Activated T-cell treated with anti-CD3 and anti-CD28 coated beads, Interleukin-2, amount 50 U/mL, for 4 hours (primary cell): ENCODE results near the gene OR52A1. TPM values are rescaled to one million over a fixed set of nuclear protein-coding genes. Genes with fewer than 3 reads are reported as not detected.
"Not testable (repeated sequence)": the region's sequence is repeated elsewhere in the genome, so short reads cannot be mapped to it uniquely, and the experiment has no call there.

Experiments used
- ATAC-seq, 2 donors: fragments of 200-7000 bp; cut with Tn5 transposase; one replicate each; pipeline ENCODE4 v1.10.0; 2021
- DNase-seq: peaks from one replicate; pipeline ENCODE4 v3.0.0-alpha.2; 2020
- H3K27me3 Mint-ChIP-seq: one replicate; pipeline ENCODE4 v1.8.0; 2021; ENCODE audit warnings: low read depth, mixed read lengths
- H3K36me3 Mint-ChIP-seq: one replicate; pipeline ENCODE4 v1.8.0; 2022; ENCODE audit warnings: mixed read lengths; ENCODE audit not compliant: insufficient read depth
- H3K4me1 Mint-ChIP-seq: one replicate; pipeline ENCODE4 v1.8.0; 2021; ENCODE audit warnings: low read depth, mixed read lengths
- H3K4me3 Mint-ChIP-seq: one replicate; pipeline ENCODE4 v1.8.0; 2021; ENCODE audit warnings: mild to moderate bottlenecking, moderate library complexity, mixed read lengths
- H3K9me3 Mint-ChIP-seq: one replicate; pipeline ENCODE4 v1.8.0; 2021; ENCODE audit warnings: mixed read lengths
- total RNA-seq, 3 donors: library from RNA; stranded (reverse); gene quantifications; one replicate each; pipeline ENCODE4 v1.2.1, GENCODE V29; 2021

OR52A1 gene
- total RNA-seq, result not detected

- ATAC-seq (no peak), DNase-seq (no peak)
- no peaks in the 10 kb centered on the region for H3K36me3 Mint-ChIP-seq
- H3K27me3 Mint-ChIP-seq, result no peaks in the 10 kb centered on the region
- no peak within 1 kb of the TSS for H3K4me3 Mint-ChIP-seq
- no peaks in the 10 kb centered on the region for H3K9me3 Mint-ChIP-seq
- no peaks in the 10 kb centered on the region for H3K4me1 Mint-ChIP-seq
These were observed at the start of gene OR52A1 for GRCh38 chr11:5154657-5155056. Gene OR52A1 (minus strand): TSS chr11:5154757. CDS start chr11:5152369, 2,388 bp downstream.

GRCh38 chr11:5203366-5203765 lies 48.8 kb upstream of the OR52A1 start:
- ATAC-seq, result no peak
- H3K4me1 Mint-ChIP-seq, result no peaks in the 10 kb centered on the region
- H3K4me3 Mint-ChIP-seq, result no peak overlapping the region
- H3K27me3 Mint-ChIP-seq, result peaks cover 2% of the 10 kb centered on the region
- no peak for DNase-seq
- no peaks in the 10 kb centered on the region for H3K36me3 Mint-ChIP-seq
- no peaks in the 10 kb centered on the region for H3K9me3 Mint-ChIP-seq

GRCh38 chr11:5200582-5200981 lies 46.0 kb upstream of the OR52A1 start, which contains the start of gene OR51V1:
Gene OR51V1 (minus strand): TSS chr11:5200682. CDS start chr11:5200682, 0 bp downstream.
- no peaks in the 10 kb centered on the region for H3K9me3 Mint-ChIP-seq
- H3K27me3 Mint-ChIP-seq, result peaks cover 2% of the 10 kb centered on the region
- no peaks in the 10 kb centered on the region for H3K4me1 Mint-ChIP-seq
- no peak for ATAC-seq
- no peak for DNase-seq
- no peak within 1 kb of the TSS for H3K4me3 Mint-ChIP-seq
- H3K36me3 Mint-ChIP-seq, result no peaks in the 10 kb centered on the region

- no peaks in the 10 kb centered on the region for H3K36me3 Mint-ChIP-seq
- no peak overlapping the region for H3K4me3 Mint-ChIP-seq
- no peak for DNase-seq
- ATAC-seq, result no peak
- no peaks in the 10 kb centered on the region for H3K27me3 Mint-ChIP-seq
- peaks cover 4% of the 10 kb centered on the region for H3K9me3 Mint-ChIP-seq
- H3K4me1 Mint-ChIP-seq, result no peaks in the 10 kb centered on the region
These were observed 43.7 kb upstream of the OR52A1 start for GRCh38 chr11:5198285-5198684.

GRCh38 chr11:5197536-5197935 lies 43.0 kb upstream of the OR52A1 start:
- DNase-seq (no peak), ATAC-seq (no peak)
- Mint-ChIP-seq H3K27me3 (no peaks in the 10 kb centered on the region), H3K36me3 (no peaks in the 10 kb centered on the region), H3K4me3 (no peak overlapping the region), H3K9me3 (peaks cover 8% of the 10 kb centered on the region), H3K4me1 (no peaks in the 10 kb centered on the region)

- ATAC-seq (no peak), DNase-seq (no peak)
- Mint-ChIP-seq H3K27me3 (no peaks in the 10 kb centered on the region), H3K4me1 (no peaks in the 10 kb centered on the region), H3K36me3 (no peaks in the 10 kb centered on the region), H3K9me3 (peaks cover 8% of the 10 kb centered on the region), H3K4me3 (no peak overlapping the region)
These were observed 42.2 kb upstream of the OR52A1 start for GRCh38 chr11:5196731-5197130.

GRCh38 chr11:5196067-5196466 lies 41.5 kb upstream of the OR52A1 start:
- no peaks in the 10 kb centered on the region for H3K27me3 Mint-ChIP-seq
- peaks cover 8% of the 10 kb centered on the region for H3K9me3 Mint-ChIP-seq
- DNase-seq (no peak), ATAC-seq (no peak)
- no peaks in the 10 kb centered on the region for H3K4me1 Mint-ChIP-seq
- H3K36me3 Mint-ChIP-seq, result no peaks in the 10 kb centered on the region
- H3K4me3 Mint-ChIP-seq, result no peak overlapping the region

- no peak for DNase-seq
- Mint-ChIP-seq H3K4me1 (no peaks in the 10 kb centered on the region), H3K36me3 (no peaks in the 10 kb centered on the region), H3K9me3 (peaks cover 19% of the 10 kb centered on the region), H3K4me3 (no peak overlapping the region), H3K27me3 (no peaks in the 10 kb centered on the region)
- no peak for ATAC-seq
These were observed 38.2 kb upstream of the OR52A1 start for GRCh38 chr11:5192738-5193137.

GRCh38 chr11:5188201-5188600 lies 33.6 kb upstream of the OR52A1 start:
- no peak overlapping the region for H3K4me3 Mint-ChIP-seq
- no peaks in the 10 kb centered on the region for H3K4me1 Mint-ChIP-seq
- no peaks in the 10 kb centered on the region for H3K36me3 Mint-ChIP-seq
- peaks cover 14% of the 10 kb centered on the region for H3K9me3 Mint-ChIP-seq
- ATAC-seq (no peak), DNase-seq (no peak)
- H3K27me3 Mint-ChIP-seq, result no peaks in the 10 kb centered on the region

GRCh38 chr11:5178046-5178837 lies 23.7 kb upstream of the OR52A1 start:
- H3K36me3 Mint-ChIP-seq, result no peaks in the 10 kb centered on the region
- no peaks in the 10 kb centered on the region for H3K4me1 Mint-ChIP-seq
- DNase-seq, result no peak
- no peak for ATAC-seq
- no peak overlapping the region for H3K4me3 Mint-ChIP-seq
- H3K9me3 Mint-ChIP-seq, result peaks cover 5% of the 10 kb centered on the region
- no peaks in the 10 kb centered on the region for H3K27me3 Mint-ChIP-seq

- H3K27me3 Mint-ChIP-seq, result no peaks in the 10 kb centered on the region
- no peak overlapping the region for H3K4me3 Mint-ChIP-seq
- DNase-seq, result no peak
- no peak for ATAC-seq
- H3K36me3 Mint-ChIP-seq, result no peaks in the 10 kb centered on the region
- no peaks in the 10 kb centered on the region for H3K4me1 Mint-ChIP-seq
- peaks cover 5% of the 10 kb centered on the region for H3K9me3 Mint-ChIP-seq
These were observed 20.4 kb upstream of the OR52A1 start for GRCh38 chr11:5174934-5175333.

- DNase-seq, result no peak
- Mint-ChIP-seq H3K4me3 (no peak overlapping the region), H3K27me3 (no peaks in the 10 kb centered on the region), H3K9me3 (peaks cover 5% of the 10 kb centered on the region), H3K4me1 (no peaks in the 10 kb centered on the region), H3K36me3 (no peaks in the 10 kb centered on the region)
- no peak for ATAC-seq
These were observed 17.3 kb upstream of the OR52A1 start for GRCh38 chr11:5171856-5172255.

- DNase-seq, H3K9me3 Mint-ChIP-seq, H3K36me3 Mint-ChIP-seq, H3K4me1 Mint-ChIP-seq, H3K4me3 Mint-ChIP-seq, ATAC-seq, H3K27me3 Mint-ChIP-seq: not testable (repeated sequence)
These were observed 11.3 kb upstream of the OR52A1 start for GRCh38 chr11:5165898-5166297.

- not testable (repeated sequence) for H3K36me3 Mint-ChIP-seq, H3K9me3 Mint-ChIP-seq, DNase-seq, ATAC-seq, H3K4me3 Mint-ChIP-seq, H3K27me3 Mint-ChIP-seq, H3K4me1 Mint-ChIP-seq
These were observed 10.2 kb upstream of the OR52A1 start for GRCh38 chr11:5164807-5165206.

GRCh38 chr11:5161045-5161444 lies 6.5 kb upstream of the OR52A1 start:
- not testable (repeated sequence) for H3K4me3 Mint-ChIP-seq, ATAC-seq, H3K27me3 Mint-ChIP-seq, DNase-seq, H3K4me1 Mint-ChIP-seq, H3K9me3 Mint-ChIP-seq, H3K36me3 Mint-ChIP-seq
